ENCODE results near the gene NUAK1. TPM values are rescaled to one million over a fixed set of nuclear protein-coding genes. Genes with fewer than 3 reads are reported as not detected.

The NUAK1 gene
- total RNA-seq, 1 experiment from 2014 or later: 10.7 TPM

- peak; percentile 63 for DNase-seq (ENCODE audit: low read depth)
Observed at GRCh38 chr12:106113042-106113441, 25.7 kb downstream of the NUAK1 start.

- no peak for DNase-seq (ENCODE audit: low read depth)
Observed at GRCh38 chr12:106112145-106112821, 26.5 kb downstream of the NUAK1 start.

- DNase-seq (ENCODE audit: low read depth): no peak
Observed at GRCh38 chr12:106110626-106111300, 28.0 kb downstream of the NUAK1 start.

GRCh38 chr12:106109168-106109910 is 29.4 kb downstream of the NUAK1 start:
- no peak for DNase-seq (ENCODE audit: low read depth)

- no peak for DNase-seq (ENCODE audit: low read depth)
Observed at GRCh38 chr12:106108185-106108835, 30.4 kb downstream of the NUAK1 start.

- DNase-seq (ENCODE audit: low read depth): no peak
Observed at GRCh38 chr12:106107566-106107965, 31.2 kb downstream of the NUAK1 start.

- DNase-seq (ENCODE audit: low read depth): no peak
Observed at GRCh38 chr12:106106892-106107291, 31.9 kb downstream of the NUAK1 start.

GRCh38 chr12:106106061-106106566 is 32.6 kb downstream of the NUAK1 start:
- DNase-seq (ENCODE audit: low read depth): no peak

GRCh38 chr12:106101803-106102202 is 37.0 kb downstream of the NUAK1 start:
- no peak for DNase-seq (ENCODE audit: low read depth)

GRCh38 chr12:106098691-106099200 is 40.0 kb downstream of the NUAK1 start:
- no peak for DNase-seq (ENCODE audit: low read depth)

- no peak for DNase-seq (ENCODE audit: low read depth)
Observed at GRCh38 chr12:106097011-106097410, 41.7 kb downstream of the NUAK1 start.

- no peak for DNase-seq (ENCODE audit: low read depth)
Observed at GRCh38 chr12:106096376-106096775, 42.4 kb downstream of the NUAK1 start.

GRCh38 chr12:106094304-106094703 is 44.5 kb downstream of the NUAK1 start:
- DNase-seq (ENCODE audit: low read depth): peak; percentile 46

GRCh38 chr12:106093246-106093645 is 45.5 kb downstream of the NUAK1 start:
- no peak for DNase-seq (ENCODE audit: low read depth)

- DNase-seq (ENCODE audit: low read depth): peak; percentile 63
Observed at GRCh38 chr12:106091446-106091820, 47.3 kb downstream of the NUAK1 start.

- peak; percentile 82 for DNase-seq (ENCODE audit: low read depth)
Observed at GRCh38 chr12:106090591-106091445, 47.9 kb downstream of the NUAK1 start.

- DNase-seq (ENCODE audit: low read depth): no peak
Observed at GRCh38 chr12:106089935-106090334, 48.8 kb downstream of the NUAK1 start.

- DNase-seq (ENCODE audit: low read depth): no peak
Observed at GRCh38 chr12:106088811-106089485, 49.8 kb downstream of the NUAK1 start.

- no peak for DNase-seq (ENCODE audit: low read depth)
Observed at GRCh38 chr12:106088246-106088808, 50.4 kb downstream of the NUAK1 start.

GRCh38 chr12:106086696-106087095 is 52.1 kb downstream of the NUAK1 start:
- DNase-seq (ENCODE audit: low read depth): no peak
